ENCODE data around the gene TARBP1.

The TARBP1 gene

DNA sequence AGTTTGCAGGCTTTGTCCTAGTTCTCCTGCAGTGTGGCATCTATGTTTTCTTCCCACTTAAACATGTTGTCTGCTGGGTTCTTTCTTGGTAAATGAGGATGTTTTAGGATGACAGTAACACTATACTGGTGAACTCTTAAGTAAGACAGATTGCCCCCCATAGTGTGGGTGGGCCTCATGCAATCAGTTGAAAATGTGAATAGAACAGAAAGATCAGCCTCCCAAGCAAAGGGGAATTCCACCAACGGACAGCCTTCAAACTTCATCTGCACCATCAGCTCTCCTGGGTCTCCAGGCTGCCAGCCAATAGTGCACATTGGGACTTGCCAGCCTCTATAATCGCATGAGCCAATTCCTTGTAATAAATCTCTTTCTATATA lies 10.7 kb upstream of the TARBP1 start:
- H3K9me3 ChIP-seq (ENCODE audit: low read length): no peaks in the 10 kb centered on the region
- H3K9ac ChIP-seq (ENCODE audit: low read length): no peak overlapping the region
- no peaks in the 10 kb centered on the region for H3K36me3 ChIP-seq (ENCODE audit: insufficient read depth, low read length)
- H3K27ac ChIP-seq (ENCODE audit: low read depth, low read length): no peak overlapping the region
- H3K4me1 ChIP-seq (ENCODE audit: insufficient read depth, low read length): peaks cover 6% of the 10 kb centered on the region
- H3K4me3 ChIP-seq (ENCODE audit: low read depth in 1 of 2, low read length in 2 of 2): no peak overlapping the region
- no peaks in the 10 kb centered on the region for H3K27me3 ChIP-seq (ENCODE audit: control insufficient read depth in 1 of 2, insufficient read depth in 2 of 2, low read length in 2 of 2)

DNA sequence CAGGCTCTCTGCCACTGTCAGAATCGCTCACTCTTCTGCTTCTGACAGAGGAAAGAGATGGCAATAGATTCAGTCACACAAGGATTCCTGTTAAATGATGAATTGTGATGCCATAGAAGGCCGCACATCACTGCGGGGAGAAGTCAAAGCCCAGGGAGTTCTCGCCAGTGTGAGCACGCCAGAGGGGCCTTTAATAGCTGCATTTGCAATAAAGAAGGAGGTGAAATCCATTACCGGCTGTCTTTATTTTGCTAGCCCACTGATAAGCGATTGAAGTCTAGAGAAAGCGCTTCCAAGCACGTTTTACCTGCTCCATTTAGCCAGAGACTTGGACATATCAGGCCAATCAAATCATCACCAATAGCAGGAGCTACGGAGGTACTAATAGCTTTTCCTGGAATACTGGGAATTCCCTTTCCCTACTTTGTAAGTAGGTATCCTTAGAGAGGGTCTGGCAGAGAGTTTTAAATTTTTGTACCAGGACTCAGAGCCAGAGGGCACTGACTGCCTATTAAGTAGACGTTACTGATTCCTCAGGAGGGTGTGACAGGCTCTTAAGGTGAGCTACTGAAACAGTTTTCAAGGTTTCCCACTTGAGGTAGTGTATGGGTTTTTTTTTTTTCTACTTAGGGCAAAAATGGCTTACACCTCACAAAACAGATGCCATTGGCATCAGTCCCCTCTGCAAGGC lies 10.2 kb upstream of the TARBP1 start:
- peaks cover 6% of the 10 kb centered on the region for H3K4me1 ChIP-seq (ENCODE audit: insufficient read depth, low read length)
- no peaks in the 10 kb centered on the region for H3K27me3 ChIP-seq (ENCODE audit: control insufficient read depth in 1 of 2, insufficient read depth in 2 of 2, low read length in 2 of 2)
- no peak overlapping the region for H3K4me3 ChIP-seq (ENCODE audit: low read depth in 1 of 2, low read length in 2 of 2)
- H3K36me3 ChIP-seq (ENCODE audit: insufficient read depth, low read length): no peaks in the 10 kb centered on the region
- H3K9ac ChIP-seq (ENCODE audit: low read length): no peak overlapping the region
- no peak overlapping the region for H3K27ac ChIP-seq (ENCODE audit: low read depth, low read length)
- H3K9me3 ChIP-seq (ENCODE audit: low read length): no peaks in the 10 kb centered on the region

- H3K36me3 ChIP-seq (ENCODE audit: insufficient read depth, low read length): no peaks in the 10 kb centered on the region
- no peaks in the 10 kb centered on the region for H3K9me3 ChIP-seq (ENCODE audit: low read length)
- no peak overlapping the region for H3K9ac ChIP-seq (ENCODE audit: low read length)
- H3K27me3 ChIP-seq (ENCODE audit: control insufficient read depth in 1 of 2, insufficient read depth in 2 of 2, low read length in 2 of 2): no peaks in the 10 kb centered on the region
- H3K4me1 ChIP-seq (ENCODE audit: insufficient read depth, low read length): peaks cover 6% of the 10 kb centered on the region
- no peak overlapping the region for H3K27ac ChIP-seq (ENCODE audit: low read depth, low read length)
- no peak overlapping the region for H3K4me3 ChIP-seq (ENCODE audit: low read depth in 1 of 2, low read length in 2 of 2)
Measured at GRCh38 chr1:234488054-234489006, 9.4 kb upstream of the TARBP1 start.

DNA sequence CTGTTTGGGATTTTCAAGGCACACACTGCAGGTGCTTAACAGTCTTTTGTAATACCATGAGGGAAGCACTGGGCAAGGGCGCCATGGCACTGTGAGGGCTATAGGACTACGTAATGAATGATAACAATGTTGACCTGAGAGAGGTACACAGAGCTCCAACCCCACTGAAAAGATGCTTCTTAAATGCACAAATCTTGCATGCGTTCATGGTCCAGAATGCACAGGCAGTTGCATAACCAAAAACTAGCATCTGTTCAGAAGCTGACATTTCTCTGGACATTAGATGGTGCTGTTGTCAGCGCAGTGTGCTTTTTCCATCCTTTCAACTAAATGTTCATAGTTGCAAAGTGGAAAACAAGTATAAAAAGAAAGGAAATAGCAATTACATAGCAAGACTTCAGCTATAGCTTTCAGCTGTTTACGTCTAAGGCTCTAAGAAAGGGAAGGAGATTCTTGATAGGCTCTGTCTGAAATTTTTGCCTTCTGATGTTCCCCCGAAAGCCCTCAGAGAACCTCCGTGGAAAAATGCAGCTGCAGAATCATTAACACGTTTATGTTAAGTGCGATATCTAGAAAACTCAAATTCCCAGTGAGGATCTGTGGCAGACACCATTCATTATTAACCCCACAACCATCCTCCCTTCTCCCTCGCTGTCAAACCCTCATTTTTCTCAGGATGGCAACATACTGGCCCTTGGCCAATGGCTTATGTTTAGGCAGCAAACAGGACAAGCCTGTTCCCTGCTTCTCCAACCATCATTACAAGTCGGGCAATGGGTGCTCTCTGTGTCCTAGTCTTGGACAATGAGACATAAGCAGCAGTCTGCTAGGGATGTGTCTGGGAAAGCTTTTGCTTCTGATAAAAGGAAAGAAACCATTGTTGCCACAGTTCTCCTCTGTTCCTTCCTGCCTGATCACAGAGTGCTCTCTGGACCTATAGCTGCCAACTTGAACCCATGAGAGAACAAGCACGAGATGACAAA lies 8.2 kb upstream of the TARBP1 start:
- Histone ChIP-seq H3K4me3 (ENCODE audit: low read depth in 1 of 2, low read length in 2 of 2) (no peak overlapping the region), H3K27me3 (ENCODE audit: control insufficient read depth in 1 of 2, insufficient read depth in 2 of 2, low read length in 2 of 2) (no peaks in the 10 kb centered on the region), H3K27ac (ENCODE audit: low read depth, low read length) (no peak overlapping the region), H3K9ac (ENCODE audit: low read length) (no peak overlapping the region), H3K36me3 (ENCODE audit: insufficient read depth, low read length) (no peaks in the 10 kb centered on the region), H3K4me1 (ENCODE audit: insufficient read depth, low read length) (peaks cover 6% of the 10 kb centered on the region), H3K9me3 (ENCODE audit: low read length) (no peaks in the 10 kb centered on the region)

DNA sequence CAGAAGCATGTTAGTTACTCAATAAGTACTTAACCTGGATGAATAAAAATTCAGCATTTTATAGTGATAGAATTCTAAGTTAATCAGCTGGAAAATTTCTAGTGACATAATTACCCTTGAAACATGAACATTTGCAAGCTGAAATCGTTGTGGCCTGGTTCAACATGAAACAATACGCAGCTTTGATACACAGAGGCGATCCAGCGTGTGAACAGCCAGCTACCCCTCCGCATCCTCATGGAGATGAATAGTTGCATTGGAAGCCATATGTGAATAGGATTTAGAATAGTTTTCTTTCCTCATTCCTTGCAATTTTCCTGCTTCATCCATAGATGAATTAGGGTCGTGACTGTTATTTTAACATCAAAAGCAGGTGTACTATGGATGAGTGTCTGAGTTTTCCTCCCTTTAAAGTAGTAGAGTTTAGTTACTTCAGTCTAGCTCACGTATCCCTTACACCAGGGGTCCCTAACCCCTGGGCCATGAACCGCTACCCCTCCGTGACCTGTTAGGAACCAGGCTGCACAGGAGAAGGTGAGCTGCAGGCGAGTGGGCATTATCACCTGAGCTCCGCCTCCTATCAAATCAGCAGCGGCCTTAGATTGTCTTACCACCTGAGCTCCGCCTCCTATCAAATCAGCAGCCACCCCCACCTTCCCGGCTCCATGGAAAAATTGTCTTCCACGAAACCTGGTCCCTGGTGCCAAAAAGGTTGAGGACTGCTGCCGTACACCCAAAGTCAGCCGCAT lies 6.2 kb upstream of the TARBP1 start:
- H3K4me1 ChIP-seq (ENCODE audit: insufficient read depth, low read length): peaks cover 6% of the 10 kb centered on the region
- no peaks in the 10 kb centered on the region for H3K36me3 ChIP-seq (ENCODE audit: insufficient read depth, low read length)
- H3K4me3 ChIP-seq (ENCODE audit: low read depth in 1 of 2, low read length in 2 of 2): no peak overlapping the region
- no peak overlapping the region for H3K9ac ChIP-seq (ENCODE audit: low read length)
- no peaks in the 10 kb centered on the region for H3K27me3 ChIP-seq (ENCODE audit: control insufficient read depth in 1 of 2, insufficient read depth in 2 of 2, low read length in 2 of 2)
- no peak overlapping the region for H3K27ac ChIP-seq (ENCODE audit: low read depth, low read length)
- H3K9me3 ChIP-seq (ENCODE audit: low read length): no peaks in the 10 kb centered on the region

DNA sequence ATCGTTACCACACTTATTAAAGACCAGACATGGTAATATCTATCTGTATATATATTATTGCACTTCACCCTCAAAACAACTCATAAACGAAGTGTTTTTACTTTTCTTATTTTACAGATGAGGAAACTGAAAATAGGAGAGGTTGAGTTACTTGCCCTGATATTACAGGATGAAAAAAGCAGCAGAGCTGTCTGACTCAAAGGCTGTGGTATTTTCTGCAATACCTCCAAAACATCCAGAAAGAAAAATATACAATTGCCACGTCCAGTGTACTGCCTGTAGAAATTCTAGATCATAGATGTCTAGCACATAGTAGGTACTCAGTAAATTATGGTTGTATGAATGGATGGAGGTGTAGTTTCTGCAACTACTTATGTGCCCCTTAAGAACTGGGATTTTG lies 5.2 kb upstream of the TARBP1 start:
- no peaks in the 10 kb centered on the region for H3K36me3 ChIP-seq (ENCODE audit: insufficient read depth, low read length)
- H3K9ac ChIP-seq (ENCODE audit: low read length): no peak overlapping the region
- H3K27ac ChIP-seq (ENCODE audit: low read depth, low read length): no peak overlapping the region
- H3K9me3 ChIP-seq (ENCODE audit: low read length): no peaks in the 10 kb centered on the region
- H3K27me3 ChIP-seq (ENCODE audit: control insufficient read depth in 1 of 2, insufficient read depth in 2 of 2, low read length in 2 of 2): no peaks in the 10 kb centered on the region
- no peak overlapping the region for H3K4me3 ChIP-seq (ENCODE audit: low read depth in 1 of 2, low read length in 2 of 2)
- peaks cover 6% of the 10 kb centered on the region for H3K4me1 ChIP-seq (ENCODE audit: insufficient read depth, low read length)

DNA sequence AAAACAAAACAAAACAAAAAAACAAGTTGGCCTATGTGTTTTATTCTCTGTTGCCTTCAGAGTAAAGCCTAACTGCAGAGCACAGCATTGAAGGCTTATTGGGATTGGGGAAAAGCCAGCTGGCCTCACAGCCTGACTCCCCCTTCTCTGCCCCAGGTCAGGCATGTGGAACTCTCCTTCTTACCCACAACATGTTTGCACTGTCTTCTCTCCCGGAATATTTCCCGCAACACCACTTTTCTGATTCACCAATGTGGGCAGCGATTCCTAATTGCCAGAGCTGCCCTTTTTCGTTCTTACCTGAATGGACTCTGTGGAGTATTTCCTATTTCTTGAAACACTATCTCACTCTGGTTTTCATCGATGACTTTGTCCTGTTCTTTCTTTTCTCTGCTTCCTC lies 2.8 kb upstream of the TARBP1 start:
- H3K4me1 ChIP-seq (ENCODE audit: insufficient read depth, low read length): peaks cover 4% of the 10 kb centered on the region
- H3K36me3 ChIP-seq (ENCODE audit: insufficient read depth, low read length): no peaks in the 10 kb centered on the region
- H3K27ac ChIP-seq (ENCODE audit: low read depth, low read length): no peak overlapping the region
- no peaks in the 10 kb centered on the region for H3K27me3 ChIP-seq (ENCODE audit: control insufficient read depth in 1 of 2, insufficient read depth in 2 of 2, low read length in 2 of 2)
- H3K9ac ChIP-seq (ENCODE audit: low read length): no peak overlapping the region
- no peak overlapping the region for H3K4me3 ChIP-seq (ENCODE audit: low read depth in 1 of 2, low read length in 2 of 2)
- H3K9me3 ChIP-seq (ENCODE audit: low read length): no peaks in the 10 kb centered on the region

GRCh38 chr1:234479866-234480265 lies 887 bp upstream of the TARBP1 start:
- H3K4me3 ChIP-seq (ENCODE audit: low read depth in 1 of 2, low read length in 2 of 2): no peak overlapping the region

GRCh38 chr1:234479310-234479559 lies 256 bp upstream of the TARBP1 start:
- no peaks in the 10 kb centered on the region for H3K9me3 ChIP-seq (ENCODE audit: low read length)
- peak overlapping the region; percentile 58 to 77 for H3K4me3 ChIP-seq (ENCODE audit: low read depth in 1 of 2, low read length in 2 of 2)
- no peak overlapping the region for H3K9ac ChIP-seq (ENCODE audit: low read length)
- peaks cover 4% of the 10 kb centered on the region for H3K4me1 ChIP-seq (ENCODE audit: insufficient read depth, low read length)
- H3K36me3 ChIP-seq (ENCODE audit: insufficient read depth, low read length): no peaks in the 10 kb centered on the region
- H3K27me3 ChIP-seq (ENCODE audit: control insufficient read depth in 1 of 2, insufficient read depth in 2 of 2, low read length in 2 of 2): no peaks in the 10 kb centered on the region
- H3K27ac ChIP-seq (ENCODE audit: low read depth, low read length): peak overlapping the region; percentile 75

More at GRCh38 chr1:234479866-234480265, 887 bp upstream of the TARBP1 start:
- no peaks in the 10 kb centered on the region for H3K36me3 ChIP-seq (ENCODE audit: insufficient read depth, low read length)
- peaks cover 4% of the 10 kb centered on the region for H3K4me1 ChIP-seq (ENCODE audit: insufficient read depth, low read length)
- no peaks in the 10 kb centered on the region for H3K27me3 ChIP-seq (ENCODE audit: control insufficient read depth in 1 of 2, insufficient read depth in 2 of 2, low read length in 2 of 2)
- H3K27ac ChIP-seq (ENCODE audit: low read depth, low read length): no peak overlapping the region
- H3K9me3 ChIP-seq (ENCODE audit: low read length): no peaks in the 10 kb centered on the region
- no peak overlapping the region for H3K9ac ChIP-seq (ENCODE audit: low read length)

GRCh38 chr1:234478152-234478480 lies 863 bp downstream of the TARBP1 start:
- Histone ChIP-seq H3K27ac (ENCODE audit: low read depth, low read length) (no peak overlapping the region), H3K9me3 (ENCODE audit: low read length) (no peaks in the 10 kb centered on the region), H3K4me1 (ENCODE audit: insufficient read depth, low read length) (peaks cover 4% of the 10 kb centered on the region), H3K4me3 (ENCODE audit: low read depth in 1 of 2, low read length in 2 of 2) (peak overlapping the region; percentile 77 to 81), H3K36me3 (ENCODE audit: insufficient read depth, low read length) (no peaks in the 10 kb centered on the region), H3K27me3 (ENCODE audit: control insufficient read depth in 1 of 2, insufficient read depth in 2 of 2, low read length in 2 of 2) (no peaks in the 10 kb centered on the region), H3K9ac (ENCODE audit: low read length) (peak overlapping the region; percentile 50)

Measured in muscle layer of colon (tissue), 2 donors.